Measurements from ENCODE around the gene GNB3.

The GNB3 gene

DNA sequence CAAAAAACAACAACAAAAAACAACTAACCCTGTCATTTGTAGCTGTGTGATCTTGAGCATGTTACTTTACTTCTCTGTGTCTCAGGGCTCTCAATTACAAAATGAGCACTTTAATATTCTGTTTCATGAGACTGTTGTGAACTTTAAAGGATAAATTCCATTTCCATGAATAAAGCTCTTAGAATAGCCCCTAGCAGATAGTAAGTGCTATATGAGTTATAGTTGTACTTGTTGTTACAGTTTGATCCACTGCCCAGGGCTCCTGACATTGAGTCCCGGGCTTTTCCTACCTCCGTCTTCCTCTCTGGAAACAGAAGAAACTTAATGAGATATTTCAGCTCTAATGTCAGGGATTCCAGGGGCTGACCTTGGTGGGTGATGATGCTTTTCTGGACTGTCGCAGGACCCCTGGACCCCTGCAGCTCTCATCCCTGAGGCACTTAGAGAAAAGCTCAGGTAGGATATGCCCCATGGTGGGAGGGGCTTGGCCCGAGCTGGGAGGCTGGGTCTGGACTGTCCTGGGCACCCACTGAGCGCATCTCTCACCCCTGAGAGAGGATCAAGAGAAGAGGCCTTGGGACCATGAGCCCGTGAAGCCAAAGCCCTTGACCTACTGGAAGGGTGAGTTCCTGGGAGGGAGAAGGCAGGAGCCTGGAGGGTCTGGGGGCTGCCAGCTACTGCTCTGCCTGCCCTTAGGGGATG, 7.4 kb upstream of the GNB3 start:
- DNase-seq (ENCODE audit: low read depth), result no peak
- no peak overlapping the region for H3K4me3 ChIP-seq (ENCODE audit: low read depth, low read length)

DNA sequence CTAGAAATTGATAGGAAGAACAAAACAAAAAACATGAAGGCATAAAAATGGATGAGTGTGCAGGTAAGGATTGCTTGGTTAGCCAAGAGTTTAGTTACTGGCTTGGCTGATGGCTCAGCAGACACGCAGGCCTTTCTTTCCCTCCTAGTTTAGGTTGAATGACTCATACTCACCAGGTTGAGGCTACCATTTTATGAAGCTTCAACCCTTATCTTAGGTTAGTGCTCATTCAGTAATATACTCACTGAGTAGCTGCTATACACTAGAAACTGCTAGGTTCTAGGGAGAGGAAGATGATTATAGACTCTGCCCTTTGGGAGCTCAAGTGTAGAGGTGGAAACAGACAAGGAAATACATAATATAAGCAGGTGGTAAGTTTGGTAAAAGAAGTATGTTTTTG, 6.5 kb upstream of the GNB3 start:
- DNase-seq (ENCODE audit: low read depth), result no peak
- H3K4me3 ChIP-seq (ENCODE audit: low read depth, low read length), result no peak overlapping the region

DNA sequence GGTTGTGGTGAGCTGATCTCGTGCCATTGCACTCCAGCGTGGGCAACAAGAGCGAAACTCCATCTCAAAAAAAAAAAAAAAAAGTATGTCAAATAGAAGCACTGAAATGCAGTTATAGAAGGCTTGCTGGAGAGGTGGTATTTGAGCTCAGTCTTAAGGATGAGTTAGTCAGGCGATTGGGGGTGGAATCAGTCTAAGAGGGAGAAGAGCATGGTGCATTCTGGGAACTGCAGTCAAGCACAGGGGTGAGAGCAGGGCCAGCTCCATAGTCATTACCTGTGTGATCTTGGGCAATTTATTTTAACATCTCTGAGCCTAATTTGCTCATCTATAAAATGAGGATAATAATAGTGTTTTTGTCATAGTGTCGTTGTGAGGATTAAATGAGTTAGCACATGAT, 5.9 kb upstream of the GNB3 start:
- no peak for DNase-seq (ENCODE audit: low read depth)
- H3K4me3 ChIP-seq (ENCODE audit: low read depth, low read length), result no peak overlapping the region

DNA sequence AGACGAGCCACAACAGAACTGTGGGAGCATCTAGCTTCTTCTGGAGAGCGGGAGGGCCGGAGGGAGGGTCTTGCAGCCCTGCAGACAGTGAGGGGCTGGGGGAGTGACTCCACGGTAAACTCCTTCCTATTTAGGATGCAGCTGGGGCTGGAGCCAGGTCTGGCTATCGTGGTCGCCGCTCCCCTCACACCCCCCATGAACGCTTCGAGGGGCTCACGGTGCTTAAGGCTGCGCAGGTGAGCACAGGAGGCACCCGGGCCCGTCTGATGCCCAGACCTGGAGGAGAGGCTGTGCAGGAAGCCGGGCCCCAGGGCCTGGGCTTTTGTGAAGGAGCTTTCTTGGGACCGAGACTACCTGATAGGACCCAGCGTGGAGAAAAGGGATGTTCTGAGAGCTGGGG, 3.9 kb upstream of the GNB3 start:
- H3K4me3 ChIP-seq (ENCODE audit: low read depth, low read length), result no peak overlapping the region
- no peak for DNase-seq (ENCODE audit: low read depth)

DNA sequence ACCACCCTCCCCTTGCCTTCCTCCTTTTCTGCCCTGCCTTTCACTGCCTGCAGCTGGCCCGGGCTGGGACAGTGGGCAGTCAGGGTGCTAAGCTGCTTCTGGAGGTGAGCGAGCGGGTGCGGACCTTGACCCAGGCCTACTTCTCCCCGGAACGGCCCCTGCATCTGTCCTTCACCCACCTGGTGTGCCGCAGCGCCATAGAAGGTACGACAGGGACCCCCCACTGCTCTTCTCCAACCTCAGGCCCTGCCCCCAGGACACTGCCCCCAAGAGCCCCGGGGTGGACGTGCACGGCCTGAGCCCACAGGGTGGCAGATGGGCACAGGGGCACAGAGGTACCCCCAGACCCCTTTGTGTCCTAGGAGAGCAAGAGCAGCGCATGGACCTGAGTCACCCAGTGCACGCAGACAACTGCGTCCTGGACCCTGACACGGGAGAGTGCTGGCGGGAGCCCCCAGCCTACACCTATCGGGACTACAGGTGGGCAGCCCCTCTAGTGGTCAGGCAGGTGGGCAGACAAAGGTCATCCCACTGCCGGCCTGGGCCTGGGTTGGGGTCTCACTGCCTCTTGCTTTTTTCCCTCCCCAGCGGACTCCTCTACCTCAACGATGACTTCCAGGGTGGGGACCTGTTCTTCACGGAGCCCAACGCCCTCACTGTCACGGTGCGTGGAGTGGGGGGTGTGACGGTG, 3.2 kb upstream of the GNB3 start:
- no peak overlapping the region for H3K4me3 ChIP-seq (ENCODE audit: low read depth, low read length)
- DNase-seq (ENCODE audit: low read depth), result no peak

DNA sequence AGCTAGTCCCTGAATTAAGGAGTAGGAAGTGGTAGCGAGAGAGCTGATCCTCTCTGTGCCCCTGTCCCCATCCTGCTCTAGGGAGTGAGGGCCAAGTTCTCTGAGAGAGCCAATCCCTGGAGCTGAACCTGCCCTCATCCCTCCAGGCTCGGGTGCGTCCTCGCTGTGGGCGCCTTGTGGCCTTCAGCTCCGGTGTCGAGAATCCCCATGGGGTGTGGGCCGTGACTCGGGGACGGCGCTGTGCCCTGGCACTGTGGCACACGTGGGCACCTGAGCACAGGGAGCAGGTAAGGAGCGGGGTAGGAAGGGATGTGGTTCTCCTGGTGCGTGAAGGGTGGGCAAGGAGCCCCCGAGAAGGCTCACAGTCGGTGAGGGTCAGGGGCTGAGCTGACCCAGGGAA, 1.9 kb upstream of the GNB3 start:
- no peak for DNase-seq (ENCODE audit: low read depth)

DNA sequence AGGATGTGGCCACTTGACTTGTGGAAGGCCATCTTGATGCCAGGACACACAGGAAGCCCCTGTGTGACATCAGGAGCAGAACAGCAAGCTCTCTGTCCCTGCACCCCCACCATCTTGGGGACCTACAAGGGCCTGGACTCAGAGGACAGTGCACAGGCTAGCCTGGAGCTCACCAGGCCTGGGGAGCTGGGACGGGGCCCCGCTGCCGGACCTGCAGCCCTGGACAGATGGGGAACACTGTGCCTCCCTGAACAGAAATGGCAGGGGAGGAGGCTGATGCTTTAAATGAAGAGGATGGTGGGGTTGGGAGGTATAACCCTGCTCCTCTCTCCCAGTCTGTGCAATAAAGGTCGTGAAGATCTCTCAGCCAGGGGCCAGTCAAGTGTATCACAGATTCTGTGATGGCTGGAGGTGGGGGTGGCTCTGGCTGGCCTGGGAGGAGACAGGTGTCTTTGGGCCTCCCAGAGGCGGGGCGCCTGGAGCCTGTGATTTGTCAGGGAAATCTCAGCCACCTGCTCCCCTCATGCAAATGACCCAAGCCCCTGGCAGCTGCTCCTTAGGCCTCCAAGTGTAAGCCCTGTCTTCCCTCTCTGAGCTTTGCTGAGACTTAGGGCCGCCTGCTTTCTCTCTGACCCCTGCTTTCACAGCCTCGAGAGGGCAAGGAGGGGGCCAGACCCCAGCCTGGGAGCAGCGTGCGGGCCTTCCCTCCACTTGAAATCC, 1.1 kb upstream of the GNB3 start:
- H3K4me3 ChIP-seq (ENCODE audit: low read depth, low read length), result no peak overlapping the region
- DNase-seq (ENCODE audit: low read depth), result no peak

More for the DNA sequence above, 1.9 kb upstream of the GNB3 start:
- no peak overlapping the region for H3K4me3 ChIP-seq (ENCODE audit: low read depth, low read length)

DNA sequence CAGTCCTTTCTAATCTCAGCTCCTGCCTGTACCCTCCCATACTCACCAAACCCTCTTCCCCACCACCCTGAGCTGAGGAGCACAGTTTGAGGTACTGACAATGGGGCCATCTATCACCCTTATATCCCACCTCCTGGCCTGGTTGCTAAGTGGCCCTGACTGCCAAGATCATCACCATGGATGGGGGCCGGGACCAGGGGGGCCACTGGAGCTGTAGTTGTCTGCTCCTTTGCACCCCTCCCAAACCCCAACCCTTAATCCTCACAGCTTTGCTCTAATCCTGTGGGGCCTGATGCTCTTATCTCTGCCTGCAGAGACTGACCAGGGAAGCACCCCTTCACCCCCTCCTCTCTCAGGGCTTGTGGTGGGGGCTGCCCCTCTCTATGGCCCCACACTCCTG, 395 bp upstream of the GNB3 start:
- DNase-seq (ENCODE audit: low read depth), result no peak
- H3K4me3 ChIP-seq (ENCODE audit: low read depth, low read length), result no peak overlapping the region

DNA sequence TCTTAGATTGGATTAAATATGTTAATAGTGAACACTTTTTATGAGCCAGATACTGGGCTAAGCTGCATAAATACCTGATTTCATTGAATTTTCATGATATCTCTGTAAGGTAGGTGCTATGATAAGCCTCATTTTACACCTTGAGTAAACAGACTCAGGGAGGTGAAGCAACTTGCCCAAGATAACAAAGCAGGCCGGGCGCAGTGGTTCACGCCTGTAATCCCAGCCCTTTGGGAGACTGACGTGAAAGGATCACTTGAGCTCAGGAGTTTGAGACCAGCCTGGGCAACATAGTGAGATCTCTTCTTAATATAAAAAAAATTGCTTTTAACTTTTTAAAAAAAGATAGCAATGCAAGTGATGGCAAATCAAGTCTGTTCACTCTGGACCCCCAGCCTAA, 1.4 kb downstream of the GNB3 start:
- no peak for DNase-seq (ENCODE audit: low read depth)
- H3K4me3 ChIP-seq (ENCODE audit: low read depth, low read length), result no peak overlapping the region

DNA sequence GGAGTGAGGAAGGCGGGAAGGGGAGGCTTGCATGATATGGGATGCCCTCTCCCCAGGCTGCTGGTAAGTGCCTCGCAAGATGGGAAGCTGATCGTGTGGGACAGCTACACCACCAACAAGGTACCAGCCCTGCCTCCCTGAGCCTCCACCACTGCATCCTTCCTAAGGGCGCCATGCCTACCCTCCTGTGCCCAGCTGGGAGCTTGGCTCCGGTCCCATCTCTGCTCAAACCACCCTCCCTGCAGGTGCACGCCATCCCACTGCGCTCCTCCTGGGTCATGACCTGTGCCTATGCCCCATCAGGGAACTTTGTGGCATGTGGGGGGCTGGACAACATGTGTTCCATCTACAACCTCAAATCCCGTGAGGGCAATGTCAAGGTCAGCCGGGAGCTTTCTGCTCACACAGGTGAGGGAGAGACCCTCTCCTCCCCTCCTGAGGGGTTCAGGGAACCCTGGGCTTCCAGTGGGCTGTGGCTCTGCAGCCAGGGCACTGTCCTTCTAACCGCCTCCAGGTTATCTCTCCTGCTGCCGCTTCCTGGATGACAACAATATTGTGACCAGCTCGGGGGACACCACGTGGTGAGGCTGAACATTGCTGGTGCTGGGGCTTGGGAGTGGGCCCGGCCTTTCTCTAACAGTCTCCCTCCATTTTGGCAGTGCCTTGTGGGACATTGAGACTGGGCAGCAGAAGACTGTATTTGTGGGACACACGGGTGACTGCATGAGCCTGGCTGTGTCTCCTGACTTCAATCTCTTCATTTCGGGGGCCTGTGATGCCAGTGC, 2.6 kb downstream of the GNB3 start:
- no peak overlapping the region for H3K4me3 ChIP-seq (ENCODE audit: low read depth, low read length)
- no peak for DNase-seq (ENCODE audit: low read depth)

DNA sequence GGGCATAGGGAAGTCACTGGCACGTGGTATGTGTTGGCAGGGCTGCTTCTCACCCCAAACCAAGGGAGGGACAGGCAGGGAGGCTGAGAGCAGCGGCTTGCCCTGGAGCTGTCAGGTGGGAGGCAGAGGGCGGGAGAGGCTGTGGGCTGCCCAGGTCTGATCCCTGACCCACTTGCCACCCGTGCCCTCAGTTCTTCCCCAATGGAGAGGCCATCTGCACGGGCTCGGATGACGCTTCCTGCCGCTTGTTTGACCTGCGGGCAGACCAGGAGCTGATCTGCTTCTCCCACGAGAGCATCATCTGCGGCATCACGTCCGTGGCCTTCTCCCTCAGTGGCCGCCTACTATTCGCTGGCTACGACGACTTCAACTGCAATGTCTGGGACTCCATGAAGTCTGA, 4.7 kb downstream of the GNB3 start:
- no peak overlapping the region for H3K4me3 ChIP-seq (ENCODE audit: low read depth, low read length)
- no peak for DNase-seq (ENCODE audit: low read depth)

DNA sequence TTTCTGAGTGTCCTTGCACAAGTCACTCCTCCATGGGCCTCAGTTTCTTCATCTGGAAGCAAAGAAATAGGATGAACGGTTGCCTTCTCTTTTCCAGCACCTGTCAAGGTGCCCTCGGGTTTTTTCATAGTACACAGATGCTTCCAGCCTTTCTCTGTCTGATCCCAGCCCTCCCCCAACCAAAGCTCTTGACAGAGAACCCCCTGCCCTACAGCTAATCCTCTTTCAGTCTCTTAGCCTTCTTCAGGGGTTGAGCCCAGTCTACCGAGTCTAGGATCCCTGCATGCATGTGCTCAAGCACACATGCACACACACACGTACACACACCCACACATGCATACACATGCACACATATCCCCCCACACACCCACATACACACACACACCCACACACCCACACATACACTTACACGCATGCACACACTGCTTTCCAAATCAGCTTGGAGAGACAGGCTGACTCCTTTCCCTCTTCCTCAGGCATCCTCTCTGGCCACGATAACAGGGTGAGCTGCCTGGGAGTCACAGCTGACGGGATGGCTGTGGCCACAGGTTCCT, 5.7 kb downstream of the GNB3 start:
- no peak for DNase-seq (ENCODE audit: low read depth)
- no peak overlapping the region for H3K4me3 ChIP-seq (ENCODE audit: low read depth, low read length)

DNA sequence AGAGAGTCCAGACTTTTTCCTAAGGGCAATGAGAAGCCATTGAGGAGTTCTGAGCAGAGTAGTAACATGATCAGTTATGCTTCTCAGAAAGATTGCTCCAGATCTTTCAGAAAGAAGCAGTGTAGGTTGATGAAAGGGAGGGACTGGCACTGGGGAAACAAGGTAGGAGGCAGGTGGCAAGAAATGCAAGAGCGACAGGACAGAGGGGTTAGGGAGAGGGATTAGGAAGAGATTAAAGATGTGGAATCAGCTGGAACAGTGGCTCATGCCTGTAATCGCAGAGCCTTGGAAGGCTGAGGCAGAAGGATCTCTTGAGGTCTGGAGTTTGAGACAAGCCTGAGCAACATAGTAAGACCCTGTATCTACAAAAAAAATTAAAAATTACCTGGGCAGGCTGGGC, 7.0 kb downstream of the GNB3 start:
- H3K4me3 ChIP-seq (ENCODE audit: low read depth, low read length), result no peak overlapping the region
- DNase-seq (ENCODE audit: low read depth), result no peak

DNA sequence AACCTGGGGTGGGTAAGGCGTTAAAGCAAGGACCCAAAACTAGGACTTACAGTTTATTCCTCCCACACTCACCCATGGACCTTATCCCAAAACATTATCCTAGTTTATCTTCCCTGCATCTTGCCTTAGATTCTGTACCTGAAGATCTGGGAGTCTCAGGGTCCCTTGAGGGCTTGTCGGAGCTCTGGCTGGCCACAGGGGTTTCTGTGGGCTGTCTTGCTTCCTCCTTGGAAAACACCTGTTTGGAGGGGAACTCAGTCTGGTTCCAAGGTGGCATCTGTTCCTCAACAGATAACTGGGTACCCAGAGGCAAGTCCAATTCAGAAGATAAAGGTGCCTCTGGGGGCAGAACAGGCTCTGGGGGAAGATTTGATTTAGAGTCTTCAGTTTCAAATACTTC, 8.7 kb downstream of the GNB3 start:
- DNase-seq (ENCODE audit: low read depth), result no peak
- H3K4me3 ChIP-seq (ENCODE audit: low read depth, low read length), result no peak overlapping the region

DNA sequence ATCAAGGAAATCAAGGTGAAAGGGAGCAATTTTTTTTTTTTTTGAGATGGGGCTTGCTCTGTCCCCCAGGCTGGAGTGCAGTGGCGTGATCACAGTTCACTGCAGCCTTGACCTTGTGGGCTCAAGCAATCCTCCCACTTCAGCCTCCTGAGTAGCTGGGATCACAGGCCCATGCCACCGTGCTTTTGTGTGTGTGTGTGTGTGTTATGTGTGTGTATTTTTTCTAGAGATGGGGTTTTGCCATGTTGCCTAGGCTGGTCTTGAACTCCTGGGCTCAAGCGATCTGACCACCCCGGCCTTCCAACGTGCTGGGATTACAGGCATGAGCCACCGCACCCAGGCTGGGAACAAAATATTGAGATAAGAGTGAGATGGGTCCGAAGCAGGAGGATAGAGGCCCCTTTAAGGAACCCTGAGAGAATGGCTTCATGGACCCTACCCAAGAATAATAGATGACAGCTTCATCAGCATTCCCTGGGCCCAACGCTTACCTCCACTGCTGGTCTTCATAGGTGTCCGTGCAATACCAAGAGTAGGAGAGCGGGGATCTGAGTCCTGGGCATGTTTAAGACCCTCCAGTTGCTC, 9.3 kb downstream of the GNB3 start:
- peak overlapping the region; percentile 61 for H3K4me3 ChIP-seq (ENCODE audit: low read depth, low read length)

DNA sequence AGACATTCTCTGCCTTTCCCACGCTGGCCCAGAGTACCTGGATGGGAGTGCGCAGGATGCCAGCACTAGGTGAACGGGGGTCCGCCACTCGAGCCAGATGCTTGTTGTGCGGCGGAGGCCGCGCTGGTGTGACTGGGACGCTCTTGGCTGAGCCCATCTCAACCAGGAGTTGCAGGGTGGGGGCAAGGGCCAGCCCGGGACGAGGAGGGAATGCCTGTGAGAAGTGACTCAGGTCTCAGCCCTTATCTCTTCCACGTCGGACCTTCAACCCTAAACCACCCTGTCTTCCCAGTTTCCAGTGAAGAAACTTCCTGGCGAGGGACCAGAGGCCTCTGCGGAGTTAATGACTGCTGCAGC, 10.0 kb downstream of the GNB3 start:
- no peak for DNase-seq (ENCODE audit: low read depth)
- H3K4me3 ChIP-seq (ENCODE audit: low read depth, low read length), result peak overlapping the region; percentile 61

More for the DNA sequence above, 9.3 kb downstream of the GNB3 start:
- no peak for DNase-seq (ENCODE audit: low read depth)

DNA sequence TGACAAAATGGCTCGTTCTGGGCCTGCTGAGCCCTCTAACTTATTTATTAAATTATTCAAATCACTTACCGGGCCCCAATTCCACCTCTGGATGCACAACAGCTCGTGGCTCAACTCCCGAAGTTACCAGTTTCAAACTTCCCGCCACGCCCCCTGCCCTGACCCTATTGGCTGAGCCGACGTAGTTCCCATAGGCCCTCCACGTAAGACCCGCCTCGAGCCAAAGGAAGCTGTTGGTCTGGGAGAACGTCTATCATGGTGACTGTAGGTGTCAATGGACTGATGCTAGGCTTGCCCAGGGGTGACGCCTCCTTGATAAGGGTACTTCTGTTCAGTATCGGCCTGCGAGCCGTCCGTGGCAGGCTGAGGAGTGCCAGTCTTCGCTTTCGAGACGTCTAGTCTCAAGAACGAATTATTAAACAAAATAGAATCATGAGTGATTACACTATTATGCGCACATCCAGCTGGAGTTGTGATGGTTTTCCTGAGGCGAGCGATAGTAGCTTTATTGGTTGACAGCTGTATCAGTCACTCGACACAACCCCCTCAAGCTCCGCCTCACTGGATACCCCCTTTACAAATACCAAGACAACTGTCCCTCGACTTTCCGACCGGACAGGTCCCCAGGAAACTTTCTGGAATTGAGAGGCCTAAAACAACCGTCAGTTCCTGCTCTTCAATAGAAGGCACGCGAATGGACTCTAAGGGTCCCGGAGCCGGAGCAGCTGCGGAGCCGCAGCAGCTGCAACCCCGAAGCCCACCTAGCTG, 10.6 kb downstream of the GNB3 start, which contains the start of gene CDCA3:
Gene CDCA3 (minus strand): TSS at position 134 of the 768 bp plus-strand sequence. CDS start 334 bp downstream, outside the sequence.
- peak; percentile 96 for DNase-seq (ENCODE audit: low read depth)

DNA sequence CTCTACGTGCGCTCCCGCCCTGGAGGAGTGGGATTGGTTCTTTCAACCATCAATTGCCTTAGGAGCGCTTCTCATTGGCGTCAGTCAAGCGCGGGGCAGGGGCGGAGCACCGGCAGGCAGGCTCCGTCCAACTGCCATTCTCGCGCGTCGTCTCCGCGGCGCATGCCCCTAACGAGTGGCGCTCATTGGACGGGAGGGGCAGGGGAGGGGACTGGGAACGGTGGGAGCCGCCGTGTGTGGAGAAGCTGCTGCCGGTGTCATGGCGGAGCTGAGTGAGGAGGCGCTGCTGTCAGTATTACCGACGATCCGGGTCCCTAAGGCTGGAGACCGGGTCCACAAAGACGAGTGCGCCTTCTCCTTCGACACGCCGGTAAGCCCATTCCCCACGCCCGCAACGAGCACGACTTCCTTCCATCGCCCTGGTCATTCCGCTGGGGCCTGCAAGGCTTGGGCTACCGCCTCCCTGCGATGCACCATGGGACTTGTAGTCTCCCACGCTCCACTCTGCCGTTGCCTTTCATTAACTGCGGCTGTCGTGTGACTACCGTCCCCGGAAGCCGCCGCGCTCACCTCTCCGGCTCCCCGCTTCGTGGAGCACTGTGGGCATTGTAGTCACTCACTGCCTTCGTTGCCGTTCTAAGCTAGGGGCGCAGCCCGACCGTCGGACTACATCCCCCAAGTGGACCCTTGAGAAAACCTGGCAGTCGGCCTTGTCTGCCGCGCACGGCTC, 11.4 kb downstream of the GNB3 start, which contains the start of gene USP5:
Gene USP5 (plus strand): TSS at position 230 of the 730 bp plus-strand sequence. CDS start 30 bp downstream, at position 260.
- DNase-seq (ENCODE audit: low read depth), result peak; percentile 99
- peak within 1 kb of the TSS; percentile 61 for H3K4me3 ChIP-seq (ENCODE audit: low read depth, low read length)

More for the DNA sequence above, 10.6 kb downstream of the GNB3 start, which contains the start of gene CDCA3:
- peak within 1 kb of the TSS; percentile 61 for H3K4me3 ChIP-seq (ENCODE audit: low read depth, low read length)
